ENCODE data around the gene FOXG1.

- TF ChIP-seq CTCF (IDR thresholded peaks at IDR 0.05; ENCODE audit: insufficient read depth, low read depth, low read length) (no peak), EZH2 (IDR thresholded peaks at IDR 0.05; ENCODE audit: insufficient read depth, low read length) (no peak)
These were observed 6.6 kb downstream of the FOXG1 start for GRCh38 chr14:28773176-28773575.

Measured in astrocyte (in vitro differentiated cells and primary cell).